ENCODE data around the gene GLRX3. TPM values are rescaled to one million over a fixed set of nuclear protein-coding genes. Genes with fewer than 3 reads are reported as not detected.

GLRX3 gene
- total and polyA plus RNA-seq, 4 experiments from 2014 or later: 39.3 to 116 (median 59.8) TPM

GRCh38 chr10:130215151-130215930, 79.2 kb downstream of the GLRX3 start:
- Mint-ChIP-seq H3K27me3 (no peaks in the 10 kb centered on the region), H3K9me3 (no peaks in the 10 kb centered on the region), H3K4me3 (no peak overlapping the region), H3K4me1 (no peaks in the 10 kb centered on the region), H3K27ac (no peak overlapping the region), H3K36me3 (no peaks in the 10 kb centered on the region)
- Histone ChIP-seq H3K27ac (ENCODE audit: low read depth, low read length) (no peak overlapping the region), H3K4me3 (ENCODE audit: low read length in 2 of 2) (no peak overlapping the region), H3K36me3 (ENCODE audit: insufficient read depth, low read length) (no peaks in the 10 kb centered on the region), H3K9me3 (ENCODE audit: control insufficient read depth in 1 of 2, low read length in 2 of 2) (no peaks in the 10 kb centered on the region), H3K27me3 (ENCODE audit: insufficient read depth, low read length) (no peaks in the 10 kb centered on the region), H3K4me1 (ENCODE audit: insufficient read depth, low read length) (no peaks in the 10 kb centered on the region)
- no peak for DNase-seq
- POLR2A ChIA-PET (ENCODE audit: partially characterized antibody): no interaction called here
- CTCF ChIA-PET (ENCODE audit: partially characterized antibody): no interaction called here
- intact Hi-C loops (cut with micrococcal nuclease): no loop called here

GRCh38 chr10:130215931-130216231, 79.7 kb downstream of the GLRX3 start:
- ChIA-PET CTCF (ENCODE audit: partially characterized antibody) (no interaction called here), POLR2A (ENCODE audit: partially characterized antibody) (no interaction called here)
- H3K4me1 Mint-ChIP-seq: no peaks in the 10 kb centered on the region
- Histone ChIP-seq H3K4me1 (ENCODE audit: insufficient read depth, low read length) (no peaks in the 10 kb centered on the region), H3K27me3 (ENCODE audit: insufficient read depth, low read length) (no peaks in the 10 kb centered on the region), H3K4me3 (ENCODE audit: low read length in 2 of 2) (no peak overlapping the region), H3K9me3 (ENCODE audit: control insufficient read depth in 1 of 2, low read length in 2 of 2) (no peaks in the 10 kb centered on the region), H3K36me3 (ENCODE audit: insufficient read depth, low read length) (no peaks in the 10 kb centered on the region), H3K27ac (ENCODE audit: low read depth, low read length) (no peak overlapping the region)
- no peak overlapping the region for H3K4me3 Mint-ChIP-seq
- H3K9me3 Mint-ChIP-seq: no peaks in the 10 kb centered on the region
- no peak overlapping the region for H3K27ac Mint-ChIP-seq
- H3K27me3 Mint-ChIP-seq: no peaks in the 10 kb centered on the region
- DNase-seq: no peak
- intact Hi-C loops (cut with micrococcal nuclease): no loop called here
- no peaks in the 10 kb centered on the region for H3K36me3 Mint-ChIP-seq

DNA sequence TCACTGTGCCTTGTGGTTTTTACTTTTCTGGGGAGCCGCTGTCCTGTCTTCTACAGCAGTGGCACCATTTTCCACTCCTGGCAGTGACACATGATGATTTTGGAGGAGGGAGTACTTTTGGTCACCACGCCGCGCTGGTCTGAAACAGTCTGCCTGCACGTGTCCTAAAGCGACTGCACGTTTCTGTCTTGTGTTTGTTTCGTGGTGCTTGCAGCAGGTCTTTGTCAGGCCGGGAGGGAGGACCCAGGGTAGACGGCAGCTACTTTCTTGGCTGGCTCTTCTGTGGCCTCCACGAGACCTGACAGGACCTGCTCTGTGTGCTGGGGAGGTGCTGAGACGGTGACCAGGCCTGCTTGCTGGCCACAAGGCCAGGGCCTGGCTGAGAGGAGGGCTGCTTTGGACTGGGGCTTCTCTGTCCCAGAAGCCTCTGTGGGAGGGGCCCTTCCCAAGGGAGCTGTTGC, 82.0 kb downstream of the GLRX3 start:
- Histone ChIP-seq H3K4me1 (ENCODE audit: insufficient read depth, low read length) (no peaks in the 10 kb centered on the region), H3K36me3 (ENCODE audit: insufficient read depth, low read length) (no peaks in the 10 kb centered on the region), H3K4me3 (ENCODE audit: low read length in 2 of 2) (no peak overlapping the region), H3K27ac (ENCODE audit: low read depth, low read length) (no peak overlapping the region), H3K9me3 (ENCODE audit: control insufficient read depth in 1 of 2, low read length in 2 of 2) (no peaks in the 10 kb centered on the region), H3K27me3 (ENCODE audit: insufficient read depth, low read length) (no peaks in the 10 kb centered on the region)
- H3K36me3 Mint-ChIP-seq: no peaks in the 10 kb centered on the region
- H3K4me3 Mint-ChIP-seq: no peak overlapping the region
- H3K27ac Mint-ChIP-seq: no peak overlapping the region
- POLR2A ChIA-PET (ENCODE audit: partially characterized antibody): no interaction called here
- no peak for DNase-seq
- H3K27me3 Mint-ChIP-seq: no peaks in the 10 kb centered on the region
- intact Hi-C loops (cut with micrococcal nuclease): no loop called here
- H3K4me1 Mint-ChIP-seq: no peaks in the 10 kb centered on the region
- CTCF ChIA-PET (ENCODE audit: partially characterized antibody): no interaction called here
- H3K9me3 Mint-ChIP-seq: no peaks in the 10 kb centered on the region

GRCh38 chr10:130218936-130219335, 82.7 kb downstream of the GLRX3 start:
- intact Hi-C loops (cut with micrococcal nuclease): no loop called here
- H3K9me3 ChIP-seq (ENCODE audit: control insufficient read depth in 1 of 2, low read length in 2 of 2): no peaks in the 10 kb centered on the region
- no peaks in the 10 kb centered on the region for H3K36me3 ChIP-seq (ENCODE audit: insufficient read depth, low read length)
- H3K27me3 ChIP-seq (ENCODE audit: insufficient read depth, low read length): no peaks in the 10 kb centered on the region
- no peak for DNase-seq
- H3K4me1 Mint-ChIP-seq: no peaks in the 10 kb centered on the region
- H3K27ac ChIP-seq (ENCODE audit: low read depth, low read length): no peak overlapping the region
- no peak overlapping the region for H3K27ac Mint-ChIP-seq
- no peaks in the 10 kb centered on the region for H3K4me1 ChIP-seq (ENCODE audit: insufficient read depth, low read length)
- no peak overlapping the region for H3K4me3 Mint-ChIP-seq
- POLR2A ChIA-PET (ENCODE audit: partially characterized antibody): no interaction called here
- H3K9me3 Mint-ChIP-seq: no peaks in the 10 kb centered on the region
- H3K27me3 Mint-ChIP-seq: no peaks in the 10 kb centered on the region
- H3K36me3 Mint-ChIP-seq: no peaks in the 10 kb centered on the region
- CTCF ChIA-PET (ENCODE audit: partially characterized antibody): no interaction called here
- H3K4me3 ChIP-seq (ENCODE audit: low read length in 2 of 2): no peak overlapping the region

DNA sequence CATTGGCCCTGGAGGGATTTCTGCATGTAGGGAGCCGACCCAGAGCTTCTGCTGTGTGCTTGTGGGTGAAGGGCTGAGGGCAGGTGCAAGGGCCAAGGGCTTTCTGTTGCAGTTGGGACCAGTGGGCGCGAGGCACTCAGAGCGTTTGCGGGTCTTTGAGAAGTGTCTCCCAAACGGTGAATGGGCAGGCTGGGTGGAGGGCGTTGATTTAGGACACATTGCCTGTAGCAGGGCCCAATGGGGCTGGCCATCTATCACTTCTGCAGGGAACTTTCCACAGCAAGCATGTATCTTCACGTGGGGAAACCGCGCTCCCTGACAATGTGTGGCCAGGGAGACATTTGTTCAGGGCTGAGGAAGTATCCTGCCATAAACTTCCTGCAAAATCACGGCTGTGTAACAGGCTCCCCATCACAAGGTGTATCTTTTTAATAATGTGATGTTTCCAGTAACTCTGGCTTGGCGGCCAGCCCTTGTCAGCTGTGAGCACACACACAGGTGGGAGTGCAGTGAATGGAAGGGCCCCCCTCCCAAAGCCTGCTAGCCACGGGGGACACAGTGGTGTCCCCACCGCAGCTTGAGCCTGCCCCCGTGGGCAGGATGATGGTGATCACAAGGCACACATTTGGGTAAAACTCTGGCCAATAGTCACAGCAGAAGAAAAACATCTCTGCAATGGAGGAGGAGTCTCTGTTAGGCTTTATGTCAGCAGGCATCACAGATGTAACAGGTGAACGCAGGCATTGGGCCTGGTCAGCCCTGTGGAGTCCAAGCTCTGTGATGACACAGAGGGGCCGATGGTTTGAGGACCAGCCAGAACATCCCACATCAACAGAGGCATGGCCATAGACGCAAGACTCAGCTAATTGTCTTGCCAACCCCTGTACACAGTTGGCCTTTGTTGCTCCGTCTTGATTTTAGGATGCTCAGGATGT, 84.3 kb downstream of the GLRX3 start:
- no peak for DNase-seq
- H3K4me1 Mint-ChIP-seq: no peaks in the 10 kb centered on the region
- Histone ChIP-seq H3K4me3 (ENCODE audit: low read length in 2 of 2) (no peak overlapping the region), H3K4me1 (ENCODE audit: insufficient read depth, low read length) (no peaks in the 10 kb centered on the region), H3K27ac (ENCODE audit: low read depth, low read length) (no peak overlapping the region), H3K27me3 (ENCODE audit: insufficient read depth, low read length) (no peaks in the 10 kb centered on the region), H3K9me3 (ENCODE audit: control insufficient read depth in 1 of 2, low read length in 2 of 2) (no peaks in the 10 kb centered on the region), H3K36me3 (ENCODE audit: insufficient read depth, low read length) (no peaks in the 10 kb centered on the region)
- intact Hi-C loops (cut with micrococcal nuclease): no loop called here
- POLR2A ChIA-PET (ENCODE audit: partially characterized antibody): no interaction called here
- no peaks in the 10 kb centered on the region for H3K36me3 Mint-ChIP-seq
- H3K27me3 Mint-ChIP-seq: peaks cover 0 to 2% of the 10 kb centered on the region in 2 donors
- no peak overlapping the region for H3K27ac Mint-ChIP-seq
- no peaks in the 10 kb centered on the region for H3K9me3 Mint-ChIP-seq
- no peak overlapping the region for H3K4me3 Mint-ChIP-seq
- CTCF ChIA-PET (ENCODE audit: partially characterized antibody): no interaction called here

GRCh38 chr10:130221456-130222375, 85.5 kb downstream of the GLRX3 start:
- Histone ChIP-seq H3K27ac (ENCODE audit: low read depth, low read length) (no peak overlapping the region), H3K4me1 (ENCODE audit: insufficient read depth, low read length) (no peaks in the 10 kb centered on the region), H3K27me3 (ENCODE audit: insufficient read depth, low read length) (no peaks in the 10 kb centered on the region), H3K36me3 (ENCODE audit: insufficient read depth, low read length) (no peaks in the 10 kb centered on the region), H3K9me3 (ENCODE audit: control insufficient read depth in 1 of 2, low read length in 2 of 2) (no peaks in the 10 kb centered on the region), H3K4me3 (ENCODE audit: low read length in 2 of 2) (no peak overlapping the region)
- ChIA-PET CTCF (ENCODE audit: partially characterized antibody) (no interaction called here), POLR2A (ENCODE audit: partially characterized antibody) (no interaction called here)
- H3K9me3 Mint-ChIP-seq: peaks cover 0 to 4% (median 0%) of the 10 kb centered on the region in 8 donors
- peaks cover 0 to 2% of the 10 kb centered on the region in 2 donors for H3K27me3 Mint-ChIP-seq
- H3K36me3 Mint-ChIP-seq: peaks cover 0 to 7% of the 10 kb centered on the region in 2 donors
- H3K4me1 Mint-ChIP-seq: no peaks in the 10 kb centered on the region
- no peak overlapping the region for H3K4me3 Mint-ChIP-seq
- no peak overlapping the region for H3K27ac Mint-ChIP-seq
- intact Hi-C loops (cut with micrococcal nuclease): no loop called here
- DNase-seq: no peak

- peaks cover 0 to 8% (median 5%) of the 10 kb centered on the region in 8 donors for H3K9me3 Mint-ChIP-seq
- Histone ChIP-seq H3K4me3 (ENCODE audit: low read length in 2 of 2) (no peak overlapping the region), H3K27me3 (ENCODE audit: insufficient read depth, low read length) (no peaks in the 10 kb centered on the region), H3K36me3 (ENCODE audit: insufficient read depth, low read length) (no peaks in the 10 kb centered on the region), H3K27ac (ENCODE audit: low read depth, low read length) (no peak overlapping the region), H3K4me1 (ENCODE audit: insufficient read depth, low read length) (no peaks in the 10 kb centered on the region), H3K9me3 (ENCODE audit: control insufficient read depth in 1 of 2, low read length in 2 of 2) (no peaks in the 10 kb centered on the region)
- no peaks in the 10 kb centered on the region for H3K4me1 Mint-ChIP-seq
- no peak overlapping the region for H3K4me3 Mint-ChIP-seq
- no peak for DNase-seq
- POLR2A ChIA-PET (ENCODE audit: partially characterized antibody): no interaction called here
- CTCF ChIA-PET (ENCODE audit: partially characterized antibody): no interaction called here
- H3K27ac Mint-ChIP-seq: no peak overlapping the region
- H3K36me3 Mint-ChIP-seq: peaks cover 0 to 12% of the 10 kb centered on the region in 2 donors
- peaks cover 0 to 2% of the 10 kb centered on the region in 2 donors for H3K27me3 Mint-ChIP-seq
- intact Hi-C loops (cut with micrococcal nuclease): no loop called here
Observed at GRCh38 chr10:130222381-130222780, 86.2 kb downstream of the GLRX3 start.
